Endothelial cell (in vitro differentiated cells): ENCODE data around the gene FAF2. TPM values are rescaled to one million over a fixed set of nuclear protein-coding genes. Genes with fewer than 3 reads are reported as not detected.
A peak's percentile ranks its signal among the peaks of the same experiment; 100 is the strongest.

Experiments
- DNase-seq: peaks from one replicate; pipeline ENCODE4 v3.0.0; 2021; ENCODE audit warnings: low spot score
- H3K27ac Mint-ChIP-seq: one replicate; pipeline ENCODE4 v1.8.0; 2021; ENCODE audit warnings: mixed read lengths, inconsistent platforms; ENCODE audit not compliant: unreplicated experiment
- H3K27me3 Mint-ChIP-seq: one replicate; pipeline ENCODE4 v1.8.0; 2021; ENCODE audit warnings: mild to moderate bottlenecking, moderate library complexity, mixed read lengths, inconsistent platforms; ENCODE audit not compliant: unreplicated experiment
- H3K36me3 Mint-ChIP-seq: one replicate; pipeline ENCODE4 v1.8.0; 2021; ENCODE audit warnings: mild to moderate bottlenecking, low read depth, mixed read lengths, inconsistent platforms; ENCODE audit not compliant: unreplicated experiment
- H3K4me1 Mint-ChIP-seq: one replicate; pipeline ENCODE4 v1.8.0; 2021; ENCODE audit warnings: mild to moderate bottlenecking, mixed read lengths, inconsistent platforms; ENCODE audit not compliant: unreplicated experiment
- H3K4me3 Mint-ChIP-seq: one replicate; pipeline ENCODE4 v1.8.0; 2021; ENCODE audit warnings: mild to moderate bottlenecking, mixed read lengths, inconsistent platforms; ENCODE audit not compliant: unreplicated experiment
- H3K9me3 Mint-ChIP-seq: one replicate; pipeline ENCODE4 v1.8.0; 2021; ENCODE audit warnings: mixed read lengths, inconsistent platforms; ENCODE audit not compliant: unreplicated experiment
- CTCF ChIP-seq: fragments of 200-600 bp; sonication (generic); IDR thresholded peaks from one replicate; pipeline ENCODE4 v1.5.0; 2021; ENCODE audit warnings: antibody characterized with exemption; ENCODE audit not compliant: unreplicated experiment
- total RNA-seq: library from RNA; stranded (reverse); fragmentation: NEBNext Ultra II Directional; extraction: Animal tissue kit (Norgen Biotek cat#: 25700); gene quantifications from one replicate; pipeline ENCODE4 v1.2.1, GENCODE V29; 2021; ENCODE audit not compliant: unreplicated experiment

FAF2 gene
- total RNA-seq, 1 donor from 2014 or later, result 40.6 TPM

GRCh38 chr5:176415240-176415951 lies 32.8 kb upstream of the FAF2 start:
- TF ChIP-seq CTCF, result no peak

GRCh38 chr5:176415952-176416924 lies 31.9 kb upstream of the FAF2 start, which contains the start of gene CLTB:
Gene CLTB, minus strand, starts transcription at chr5:176416539. Its CDS starts 176 bp downstream, at chr5:176416363.
- Mint-ChIP-seq H3K9me3 (no peaks in the 10 kb centered on the region), H3K27ac (no peak within 1 kb of the TSS), H3K4me1 (peaks cover 4% of the 10 kb centered on the region), H3K27me3 (peaks cover 11% of the 10 kb centered on the region), H3K4me3 (peak within 1 kb of the TSS; percentile 86), H3K36me3 (peaks cover 5% of the 10 kb centered on the region)
- TF ChIP-seq CTCF, result peak; percentile 59
- DNase-seq, result peak; percentile 95

More at GRCh38 chr5:176415240-176415951, 32.8 kb upstream of the FAF2 start:
- H3K27me3 Mint-ChIP-seq, result peaks cover 11% of the 10 kb centered on the region
- peak overlapping the region; percentile 86 for H3K4me3 Mint-ChIP-seq
- no peak for DNase-seq
- peaks cover 4% of the 10 kb centered on the region for H3K4me1 Mint-ChIP-seq
- H3K36me3 Mint-ChIP-seq, result peaks cover 8% of the 10 kb centered on the region
- no peak overlapping the region for H3K27ac Mint-ChIP-seq
- H3K9me3 Mint-ChIP-seq, result no peaks in the 10 kb centered on the region

- peaks cover 4% of the 10 kb centered on the region for H3K4me1 Mint-ChIP-seq
- no peak for TF ChIP-seq CTCF
- H3K36me3 Mint-ChIP-seq, result no peaks in the 10 kb centered on the region
- H3K27me3 Mint-ChIP-seq, result peaks cover 11% of the 10 kb centered on the region
- peak overlapping the region; percentile 86 for H3K4me3 Mint-ChIP-seq
- DNase-seq, result no peak
- no peak overlapping the region for H3K27ac Mint-ChIP-seq
- no peaks in the 10 kb centered on the region for H3K9me3 Mint-ChIP-seq
Observed at GRCh38 chr5:176416965-176417364, 31.2 kb upstream of the FAF2 start.

GRCh38 chr5:176418251-176418650 lies 29.9 kb upstream of the FAF2 start:
- DNase-seq, result no peak
- Mint-ChIP-seq H3K9me3 (no peaks in the 10 kb centered on the region), H3K4me1 (peaks cover 4% of the 10 kb centered on the region), H3K36me3 (no peaks in the 10 kb centered on the region), H3K27ac (no peak overlapping the region), H3K27me3 (peaks cover 11% of the 10 kb centered on the region), H3K4me3 (no peak overlapping the region)
- TF ChIP-seq CTCF, result no peak
